ENCODE results near the gene KLHDC1.
"Not testable (repeated sequence)": the region's sequence is repeated elsewhere in the genome, so short reads cannot be mapped to it uniquely, and the experiment has no call there.

The KLHDC1 gene

GRCh38 chr14:49735669-49736068, 42.7 kb downstream of the KLHDC1 start:
- not testable (repeated sequence) for H3K4ac ChIP-seq (ENCODE audit: low read length); H3K23ac ChIP-seq (ENCODE audit: low read depth, low read length, poor library complexity); H3K9ac ChIP-seq (ENCODE audit: low read depth, low read length, poor library complexity); H3K27ac ChIP-seq (replicated peaks; ENCODE audit: low read length); H3K36me3 ChIP-seq (replicated peaks in 1 of 2; ENCODE audit: control insufficient read depth in 2 of 2, insufficient read depth in 2 of 2, low read length in 2 of 2); H3K4me2 ChIP-seq (ENCODE audit: insufficient read depth, low read length, poor library complexity, severe bottlenecking); H2BK5ac ChIP-seq (ENCODE audit: low read length); H3K4me1 ChIP-seq (ENCODE audit: control insufficient read depth in 2 of 2, insufficient read depth in 1 of 2, low read depth in 1 of 2, low read length in 2 of 2); H4K91ac ChIP-seq (ENCODE audit: low read depth, low read length, poor library complexity); DNase-seq (ENCODE audit: low spot score); H3K18ac ChIP-seq (ENCODE audit: low read length); H2BK120ac ChIP-seq (ENCODE audit: low read depth, low read length); H4K8ac ChIP-seq (ENCODE audit: low read depth, low read length); H2AK5ac ChIP-seq (ENCODE audit: low read depth, low read length); H3K27me3 ChIP-seq (ENCODE audit: control insufficient read depth in 3 of 3, insufficient read depth in 3 of 3, low read depth in 1 of 3, low read length in 3 of 3); H3K4me3 ChIP-seq (ENCODE audit: low read length in 2 of 2); H2BK15ac ChIP-seq (ENCODE audit: low read length); H2AFZ ChIP-seq (ENCODE audit: low read length); H2BK12ac ChIP-seq (ENCODE audit: low read length); H3K9me3 ChIP-seq (replicated peaks in 1 of 2; ENCODE audit: control insufficient read depth in 2 of 2, insufficient read depth in 1 of 2, low read depth in 1 of 2, low read length in 2 of 2); H3K14ac ChIP-seq (ENCODE audit: low read length); H3K79me1 ChIP-seq (ENCODE audit: low read depth, low read length)
- WGBS, 2 donors (ENCODE audit: extremely low coverage in 2 of 2, insufficient read length in 2 of 2, insufficient replicate concordance in 1 of 2): no CpG with 5 or more reads among the region's 4 CpGs

GRCh38 chr14:49745191-49745590, 52.3 kb downstream of the KLHDC1 start:
- H3K4me2 ChIP-seq (ENCODE audit: insufficient read depth, low read length, poor library complexity, severe bottlenecking): no peak overlapping the region
- no peaks in the 10 kb centered on the region for H3K36me3 ChIP-seq (replicated peaks in 1 of 2; ENCODE audit: control insufficient read depth in 2 of 2, insufficient read depth in 2 of 2, low read length in 2 of 2)
- no peak overlapping the region for H4K91ac ChIP-seq (ENCODE audit: low read depth, low read length, poor library complexity)
- no peak overlapping the region for H3K4me3 ChIP-seq (ENCODE audit: low read length in 2 of 2)
- no peaks in the 10 kb centered on the region for H3K9me3 ChIP-seq (replicated peaks in 1 of 2; ENCODE audit: control insufficient read depth in 2 of 2, insufficient read depth in 1 of 2, low read depth in 1 of 2, low read length in 2 of 2)
- no peak overlapping the region for H2BK5ac ChIP-seq (ENCODE audit: low read length)
- H4K8ac ChIP-seq (ENCODE audit: low read depth, low read length): no peak overlapping the region
- H2BK15ac ChIP-seq (ENCODE audit: low read length): no peak overlapping the region
- H3K14ac ChIP-seq (ENCODE audit: low read length): no peak overlapping the region
- no peak overlapping the region for H3K27ac ChIP-seq (replicated peaks; ENCODE audit: low read length)
- no peak overlapping the region for H2BK12ac ChIP-seq (ENCODE audit: low read length)
- H2AK5ac ChIP-seq (ENCODE audit: low read depth, low read length): no peak overlapping the region
- no peak overlapping the region for H3K23ac ChIP-seq (ENCODE audit: low read depth, low read length, poor library complexity)
- H3K18ac ChIP-seq (ENCODE audit: low read length): no peak overlapping the region
- no peaks in the 10 kb centered on the region for H3K79me1 ChIP-seq (ENCODE audit: low read depth, low read length)
- no CpG with 5 or more reads among the region's 1 CpG for WGBS, 2 donors (ENCODE audit: extremely low coverage in 2 of 2, insufficient read length in 2 of 2, insufficient replicate concordance in 1 of 2)
- DNase-seq (ENCODE audit: low spot score): no peak
- no peak overlapping the region for H2BK120ac ChIP-seq (ENCODE audit: low read depth, low read length)
- H3K4ac ChIP-seq (ENCODE audit: low read length): no peak overlapping the region
- no peaks in the 10 kb centered on the region for H3K4me1 ChIP-seq (ENCODE audit: control insufficient read depth in 2 of 2, insufficient read depth in 1 of 2, low read depth in 1 of 2, low read length in 2 of 2)
- H3K9ac ChIP-seq (ENCODE audit: low read depth, low read length, poor library complexity): no peak overlapping the region
- no peaks in the 10 kb centered on the region for H3K27me3 ChIP-seq (ENCODE audit: control insufficient read depth in 3 of 3, insufficient read depth in 3 of 3, low read depth in 1 of 3, low read length in 3 of 3)
- H2AFZ ChIP-seq (ENCODE audit: low read length): no peak overlapping the region

- not testable (repeated sequence) for H4K8ac ChIP-seq (ENCODE audit: low read depth, low read length); H2BK5ac ChIP-seq (ENCODE audit: low read length); H3K9ac ChIP-seq (ENCODE audit: low read depth, low read length, poor library complexity)
Observed at GRCh38 chr14:49746476-49746875, 53.6 kb downstream of the KLHDC1 start.

DNA sequence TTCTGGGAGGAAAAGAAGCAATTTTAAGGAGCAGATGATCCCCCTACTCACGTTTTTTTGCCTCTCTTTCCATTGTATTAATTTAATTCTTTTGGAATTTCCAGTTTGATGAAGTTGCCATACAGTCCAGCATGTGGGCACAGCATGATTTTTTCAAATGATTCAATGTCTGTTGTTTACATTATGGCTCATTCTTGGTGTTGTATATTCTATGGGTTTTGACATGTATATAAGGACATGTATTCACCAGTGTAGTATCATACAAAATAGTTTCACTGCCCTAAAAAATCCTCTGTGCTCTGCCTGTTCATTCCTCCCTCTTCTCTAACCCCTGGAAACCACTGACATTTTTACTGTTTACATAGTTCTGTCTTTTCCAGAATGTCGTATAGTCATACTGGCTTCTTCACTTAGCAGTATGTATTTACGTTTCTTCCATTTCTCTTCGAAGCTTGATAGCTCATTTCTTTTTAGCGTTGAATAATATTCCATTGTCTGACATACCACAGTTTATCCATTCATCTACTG, 61.7 kb downstream of the KLHDC1 start:
- WGBS, 2 donors (ENCODE audit: extremely low coverage in 2 of 2, insufficient read length in 2 of 2, insufficient replicate concordance in 1 of 2): no CpG with 5 or more reads among the region's 5 CpGs
- Histone ChIP-seq H3K14ac (ENCODE audit: low read length) (no peak overlapping the region), H3K9me3 (replicated peaks in 1 of 2; ENCODE audit: control insufficient read depth in 2 of 2, insufficient read depth in 1 of 2, low read depth in 1 of 2, low read length in 2 of 2) (no peaks in the 10 kb centered on the region), H3K36me3 (replicated peaks in 1 of 2; ENCODE audit: control insufficient read depth in 2 of 2, insufficient read depth in 2 of 2, low read length in 2 of 2) (no peaks in the 10 kb centered on the region), H2BK12ac (ENCODE audit: low read length) (no peak overlapping the region), H3K4me2 (ENCODE audit: insufficient read depth, low read length, poor library complexity, severe bottlenecking) (no peak overlapping the region), H2BK5ac (ENCODE audit: low read length) (no peak overlapping the region), H4K91ac (ENCODE audit: low read depth, low read length, poor library complexity) (no peak overlapping the region), H3K4me3 (ENCODE audit: low read length in 2 of 2) (no peak overlapping the region), H4K8ac (ENCODE audit: low read depth, low read length) (no peak overlapping the region), H3K23ac (ENCODE audit: low read depth, low read length, poor library complexity) (no peak overlapping the region), H3K4me1 (ENCODE audit: control insufficient read depth in 2 of 2, insufficient read depth in 1 of 2, low read depth in 1 of 2, low read length in 2 of 2) (no peaks in the 10 kb centered on the region), H3K18ac (ENCODE audit: low read length) (no peak overlapping the region), H3K27ac (replicated peaks; ENCODE audit: low read length) (no peak overlapping the region), H2AFZ (ENCODE audit: low read length) (no peak overlapping the region), H2AK5ac (ENCODE audit: low read depth, low read length) (no peak overlapping the region), H3K9ac (ENCODE audit: low read depth, low read length, poor library complexity) (no peak overlapping the region), H3K27me3 (ENCODE audit: control insufficient read depth in 3 of 3, insufficient read depth in 3 of 3, low read depth in 1 of 3, low read length in 3 of 3) (no peaks in the 10 kb centered on the region), H3K79me1 (ENCODE audit: low read depth, low read length) (no peaks in the 10 kb centered on the region), H2BK120ac (ENCODE audit: low read depth, low read length) (no peak overlapping the region), H3K4ac (ENCODE audit: low read length) (no peak overlapping the region), H2BK15ac (ENCODE audit: low read length) (no peak overlapping the region)
- DNase-seq (ENCODE audit: low spot score): no peak

More at GRCh38 chr14:49746476-49746875, 53.6 kb downstream of the KLHDC1 start:
- H3K4me3 ChIP-seq (ENCODE audit: low read length in 2 of 2); H3K27ac ChIP-seq (replicated peaks; ENCODE audit: low read length); H3K18ac ChIP-seq (ENCODE audit: low read length); H4K91ac ChIP-seq (ENCODE audit: low read depth, low read length, poor library complexity); H3K4ac ChIP-seq (ENCODE audit: low read length); H3K23ac ChIP-seq (ENCODE audit: low read depth, low read length, poor library complexity); H3K14ac ChIP-seq (ENCODE audit: low read length); DNase-seq (ENCODE audit: low spot score); H3K4me2 ChIP-seq (ENCODE audit: insufficient read depth, low read length, poor library complexity, severe bottlenecking); H3K4me1 ChIP-seq (ENCODE audit: control insufficient read depth in 2 of 2, insufficient read depth in 1 of 2, low read depth in 1 of 2, low read length in 2 of 2); H3K27me3 ChIP-seq (ENCODE audit: control insufficient read depth in 3 of 3, insufficient read depth in 3 of 3, low read depth in 1 of 3, low read length in 3 of 3); H2BK12ac ChIP-seq (ENCODE audit: low read length); H3K9me3 ChIP-seq (replicated peaks in 1 of 2; ENCODE audit: control insufficient read depth in 2 of 2, insufficient read depth in 1 of 2, low read depth in 1 of 2, low read length in 2 of 2); H3K79me1 ChIP-seq (ENCODE audit: low read depth, low read length); H2BK15ac ChIP-seq (ENCODE audit: low read length); H2AFZ ChIP-seq (ENCODE audit: low read length); H2AK5ac ChIP-seq (ENCODE audit: low read depth, low read length); H3K36me3 ChIP-seq (replicated peaks in 1 of 2; ENCODE audit: control insufficient read depth in 2 of 2, insufficient read depth in 2 of 2, low read length in 2 of 2); H2BK120ac ChIP-seq (ENCODE audit: low read depth, low read length): not testable (repeated sequence)

All from neuronal stem cell (in vitro differentiated cells).